Measurements from ENCODE around the gene RTN1.

Gene RTN1

GRCh38 chr14:59832653-59833294, 37.8 kb downstream of the RTN1 start:
- no peaks in the 10 kb centered on the region for H3K36me3 Mint-ChIP-seq (ENCODE audit: low read depth)
- intact Hi-C loops (cut with micrococcal nuclease): loop anchor here (10.0 kb wide), 1 partner anchor 52 kb away; no protein-coding TSS in a partner anchor
- peaks cover 39% of the 10 kb centered on the region for H3K4me1 Mint-ChIP-seq (ENCODE audit: low read depth)
- no peak overlapping the region for H3K27ac Mint-ChIP-seq
- no peaks in the 10 kb centered on the region for H3K27me3 Mint-ChIP-seq
- H3K9me3 Mint-ChIP-seq: no peaks in the 10 kb centered on the region
- H3K4me3 Mint-ChIP-seq: no peak overlapping the region

- Mint-ChIP-seq H3K27me3 (no peaks in the 10 kb centered on the region), H3K27ac (no peak overlapping the region), H3K36me3 (ENCODE audit: low read depth) (no peaks in the 10 kb centered on the region), H3K4me1 (ENCODE audit: low read depth) (peaks cover 33% of the 10 kb centered on the region), H3K4me3 (no peak overlapping the region), H3K9me3 (no peaks in the 10 kb centered on the region)
- intact Hi-C loops (cut with micrococcal nuclease): loop anchor here (10.0 kb wide), 1 partner anchor 54 kb away; no protein-coding TSS in a partner anchor
Observed at GRCh38 chr14:59831121-59831730, 39.4 kb downstream of the RTN1 start.

GRCh38 chr14:59830338-59830734, 40.2 kb downstream of the RTN1 start:
- Mint-ChIP-seq H3K27me3 (no peaks in the 10 kb centered on the region), H3K4me3 (no peak overlapping the region), H3K36me3 (ENCODE audit: low read depth) (no peaks in the 10 kb centered on the region), H3K4me1 (ENCODE audit: low read depth) (peaks cover 27% of the 10 kb centered on the region), H3K9me3 (no peaks in the 10 kb centered on the region), H3K27ac (peak overlapping the region; percentile 59)
- intact Hi-C loops (cut with micrococcal nuclease): loop anchor here (10.0 kb wide), 1 partner anchor 54 kb away; no protein-coding TSS in a partner anchor

- peaks cover 32% of the 10 kb centered on the region for H3K4me1 Mint-ChIP-seq (ENCODE audit: low read depth)
- no peaks in the 10 kb centered on the region for H3K36me3 Mint-ChIP-seq (ENCODE audit: low read depth)
- peak overlapping the region; percentile 59 for H3K27ac Mint-ChIP-seq
- no peaks in the 10 kb centered on the region for H3K9me3 Mint-ChIP-seq
- H3K27me3 Mint-ChIP-seq: no peaks in the 10 kb centered on the region
- no peak overlapping the region for H3K4me3 Mint-ChIP-seq
- intact Hi-C loops (cut with micrococcal nuclease): loop anchor here (10.0 kb wide), 1 partner anchor 55 kb away; no protein-coding TSS in a partner anchor
Observed at GRCh38 chr14:59829469-59830337, 40.9 kb downstream of the RTN1 start.

DNA sequence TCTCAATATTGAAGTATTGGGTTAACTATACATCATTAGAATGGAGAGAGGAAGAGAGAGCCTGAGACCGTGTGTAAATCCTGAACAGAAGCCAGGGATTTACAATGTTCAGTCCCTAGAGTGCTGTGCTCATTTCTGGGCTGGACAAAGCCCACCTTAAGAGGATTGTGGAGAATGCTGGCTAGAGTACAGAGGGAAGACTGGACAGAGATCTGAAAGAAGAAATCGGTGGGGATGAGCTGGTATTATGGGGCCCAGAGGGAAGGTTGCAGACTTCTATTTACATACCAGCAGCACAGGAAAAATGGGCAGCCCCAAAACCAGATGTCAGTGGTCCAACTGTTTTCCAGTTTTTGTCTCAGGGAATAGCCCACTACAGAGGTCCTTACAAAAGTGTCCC, 42.3 kb downstream of the RTN1 start:
- H3K4me1 Mint-ChIP-seq (ENCODE audit: low read depth): peaks cover 42% of the 10 kb centered on the region
- H3K27me3 Mint-ChIP-seq: no peaks in the 10 kb centered on the region
- H3K4me3 Mint-ChIP-seq: no peak overlapping the region
- intact Hi-C loops (cut with micrococcal nuclease): no loop called here
- no peaks in the 10 kb centered on the region for H3K9me3 Mint-ChIP-seq
- H3K36me3 Mint-ChIP-seq (ENCODE audit: low read depth): no peaks in the 10 kb centered on the region
- H3K27ac Mint-ChIP-seq: peak overlapping the region; percentile 49

DNA sequence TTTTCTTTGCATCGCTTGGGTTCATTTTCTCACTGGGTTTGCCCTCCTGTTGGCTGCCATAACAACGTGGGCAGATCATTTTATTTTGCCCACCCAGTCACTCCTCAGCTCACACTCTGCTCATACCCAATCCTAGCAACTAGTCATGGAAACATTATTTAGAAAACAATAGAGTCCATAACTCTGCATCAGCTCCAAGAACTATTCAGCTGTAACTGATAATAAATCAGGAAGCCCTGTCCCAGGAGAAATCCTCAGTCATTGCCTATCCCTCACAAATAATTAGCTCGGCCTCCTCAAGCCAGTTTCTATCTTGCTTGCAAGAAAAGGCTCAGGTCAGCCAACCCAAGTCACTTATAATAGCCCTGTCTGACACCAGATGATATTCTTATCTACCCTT, 43.2 kb downstream of the RTN1 start:
- Mint-ChIP-seq H3K27ac (no peak overlapping the region), H3K4me1 (ENCODE audit: low read depth) (peaks cover 46% of the 10 kb centered on the region), H3K4me3 (no peak overlapping the region), H3K27me3 (no peaks in the 10 kb centered on the region), H3K36me3 (ENCODE audit: low read depth) (peaks cover 6% of the 10 kb centered on the region), H3K9me3 (peaks cover 8% of the 10 kb centered on the region)
- intact Hi-C loops (cut with micrococcal nuclease): no loop called here

DNA sequence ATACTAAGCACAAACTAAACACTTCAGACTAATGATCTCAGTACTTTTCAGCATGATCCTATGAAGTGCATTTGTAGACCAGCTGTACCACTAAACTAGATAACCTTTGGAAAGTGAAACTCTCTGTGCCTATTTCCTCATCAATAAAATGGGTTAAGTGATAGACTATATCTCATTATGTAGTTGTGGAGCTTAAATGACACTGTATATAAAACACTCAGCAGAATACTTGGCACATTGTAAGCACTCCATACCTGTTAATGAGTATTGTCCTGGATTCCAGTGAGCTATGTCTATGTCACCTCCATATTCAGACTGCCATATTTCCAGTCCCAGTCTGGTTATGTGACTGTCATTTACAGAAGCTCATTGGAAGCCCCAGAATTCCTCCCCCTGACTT, 44.4 kb downstream of the RTN1 start:
- peaks cover 12% of the 10 kb centered on the region for H3K36me3 Mint-ChIP-seq (ENCODE audit: low read depth)
- peaks cover 54% of the 10 kb centered on the region for H3K4me1 Mint-ChIP-seq (ENCODE audit: low read depth)
- peak overlapping the region; percentile 45 for H3K27ac Mint-ChIP-seq
- H3K4me3 Mint-ChIP-seq: no peak overlapping the region
- no peaks in the 10 kb centered on the region for H3K27me3 Mint-ChIP-seq
- intact Hi-C loops (cut with micrococcal nuclease): no loop called here
- H3K9me3 Mint-ChIP-seq: peaks cover 20% of the 10 kb centered on the region

- Mint-ChIP-seq H3K4me3 (no peak overlapping the region), H3K36me3 (ENCODE audit: low read depth) (peaks cover 12% of the 10 kb centered on the region), H3K27me3 (no peaks in the 10 kb centered on the region), H3K4me1 (ENCODE audit: low read depth) (peaks cover 36% of the 10 kb centered on the region), H3K27ac (peak overlapping the region; percentile 40), H3K9me3 (peaks cover 20% of the 10 kb centered on the region)
- intact Hi-C loops (cut with micrococcal nuclease): no loop called here
Observed at GRCh38 chr14:59823179-59823578, 47.4 kb downstream of the RTN1 start.

GRCh38 chr14:59819446-59820088, 51.0 kb downstream of the RTN1 start:
- intact Hi-C loops (cut with micrococcal nuclease): no loop called here

DNA sequence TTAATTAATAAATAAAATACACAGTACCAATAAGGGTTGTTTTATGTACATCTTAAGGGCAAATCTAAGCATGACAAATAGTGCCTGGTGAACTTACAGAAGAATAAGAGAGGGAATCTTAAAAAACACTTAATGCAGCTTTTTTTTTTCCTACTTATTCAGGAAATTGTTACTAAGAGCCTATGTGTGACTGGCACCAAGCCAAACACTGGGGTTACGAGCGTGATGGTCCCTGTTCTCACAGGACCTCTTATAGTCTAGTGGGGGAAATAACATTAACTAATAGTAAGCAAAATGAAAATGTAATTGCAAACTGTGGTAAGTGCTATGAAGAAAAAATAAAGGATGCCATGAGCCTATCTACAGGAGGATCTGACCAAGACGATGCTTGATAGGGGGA, 53.6 kb downstream of the RTN1 start:
- Mint-ChIP-seq H3K27ac (no peak overlapping the region), H3K27me3 (peaks cover 3% of the 10 kb centered on the region), H3K9me3 (peaks cover 8% of the 10 kb centered on the region), H3K4me1 (ENCODE audit: low read depth) (peaks cover 13% of the 10 kb centered on the region), H3K4me3 (no peak overlapping the region), H3K36me3 (ENCODE audit: low read depth) (peaks cover 1% of the 10 kb centered on the region)
- intact Hi-C loops (cut with micrococcal nuclease): no loop called here

More at GRCh38 chr14:59819446-59820088, 51.0 kb downstream of the RTN1 start:
- H3K4me1 Mint-ChIP-seq (ENCODE audit: low read depth): peaks cover 35% of the 10 kb centered on the region
- peaks cover 12% of the 10 kb centered on the region for H3K36me3 Mint-ChIP-seq (ENCODE audit: low read depth)
- peaks cover 3% of the 10 kb centered on the region for H3K27me3 Mint-ChIP-seq
- no peak overlapping the region for H3K27ac Mint-ChIP-seq
- no peak overlapping the region for H3K4me3 Mint-ChIP-seq
- H3K9me3 Mint-ChIP-seq: peaks cover 20% of the 10 kb centered on the region

GRCh38 chr14:59814988-59815387, 55.6 kb downstream of the RTN1 start:
- Mint-ChIP-seq H3K27me3 (peaks cover 3% of the 10 kb centered on the region), H3K9me3 (peaks cover 8% of the 10 kb centered on the region), H3K4me1 (ENCODE audit: low read depth) (peaks cover 9% of the 10 kb centered on the region), H3K36me3 (ENCODE audit: low read depth) (no peaks in the 10 kb centered on the region), H3K4me3 (no peak overlapping the region), H3K27ac (no peak overlapping the region)
- intact Hi-C loops (cut with micrococcal nuclease): no loop called here

DNA sequence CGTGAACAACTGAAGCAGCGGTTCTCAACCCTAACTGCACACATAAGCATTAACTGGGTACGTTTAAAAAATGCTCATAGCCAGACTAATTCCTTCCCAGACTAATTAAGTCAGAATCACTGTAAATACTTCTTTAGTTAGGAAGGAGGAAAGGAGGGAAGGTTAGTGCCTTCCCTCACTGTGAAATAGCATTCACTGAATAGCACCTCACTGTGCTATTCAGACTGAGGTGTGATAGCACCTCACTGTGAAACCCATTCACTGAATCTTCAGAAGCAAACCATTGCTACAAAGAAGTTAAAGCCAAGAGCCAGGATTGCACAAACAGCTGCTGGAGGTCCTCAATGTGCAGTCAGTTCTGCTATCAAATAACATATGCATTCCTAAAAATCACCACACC, 58.8 kb downstream of the RTN1 start:
- Mint-ChIP-seq H3K27ac (no peak overlapping the region), H3K4me3 (no peak overlapping the region), H3K9me3 (peaks cover 26% of the 10 kb centered on the region), H3K27me3 (peaks cover 3% of the 10 kb centered on the region), H3K4me1 (ENCODE audit: low read depth) (peaks cover 9% of the 10 kb centered on the region), H3K36me3 (ENCODE audit: low read depth) (no peaks in the 10 kb centered on the region)
- intact Hi-C loops (cut with micrococcal nuclease): no loop called here

DNA sequence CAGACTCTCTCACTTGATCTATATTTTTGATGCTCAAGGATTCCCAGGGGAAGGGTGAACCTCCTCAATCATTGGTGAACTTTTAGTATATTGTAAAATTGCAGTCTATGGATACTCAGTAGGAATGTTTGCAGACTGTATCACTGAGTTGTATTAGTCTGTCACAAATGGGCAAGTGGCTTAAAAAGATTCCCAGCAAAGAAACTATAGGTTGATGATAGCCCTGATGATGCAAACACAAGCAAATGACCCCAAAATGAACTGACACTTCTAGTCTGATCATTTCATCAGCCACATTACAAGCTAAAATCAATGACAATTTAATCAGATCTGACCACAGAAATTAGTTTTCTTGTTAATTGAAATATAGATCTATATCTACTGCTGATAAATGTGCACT, 59.5 kb downstream of the RTN1 start:
- intact Hi-C loops (cut with micrococcal nuclease): no loop called here
- Mint-ChIP-seq H3K27me3 (peaks cover 2% of the 10 kb centered on the region), H3K4me1 (ENCODE audit: low read depth) (peaks cover 9% of the 10 kb centered on the region), H3K9me3 (peaks cover 26% of the 10 kb centered on the region), H3K4me3 (no peak overlapping the region), H3K27ac (no peak overlapping the region), H3K36me3 (ENCODE audit: low read depth) (no peaks in the 10 kb centered on the region)

Measured in dendritic cell treated with granulocyte-macrophage colony-stimulating factor and Interleukin-4, amounts not matched to agents 40 ng/mL and 50 ng/mL, for 4 days (primary cell).